ENCODE data around the gene TMEM225B.

- TF ChIP-seq CTCF (IDR thresholded peaks at IDR 0.05) (no peak), POLR2A (IDR thresholded peaks at IDR 0.05) (peak; percentile 83 to 90)
These were observed 39.5 kb upstream of the TMEM225B start, which contains the start of gene ZNF655 for GRCh38 chr7:99558306-99559174.
